ENCODE measurements around the gene MAP3K4. TPM values are rescaled to one million over a fixed set of nuclear protein-coding genes. Genes with fewer than 3 reads are reported as not detected.

MAP3K4 gene
- total RNA-seq, 2 experiments from 2014 or later = 30.3 to 38.7 TPM

DNA sequence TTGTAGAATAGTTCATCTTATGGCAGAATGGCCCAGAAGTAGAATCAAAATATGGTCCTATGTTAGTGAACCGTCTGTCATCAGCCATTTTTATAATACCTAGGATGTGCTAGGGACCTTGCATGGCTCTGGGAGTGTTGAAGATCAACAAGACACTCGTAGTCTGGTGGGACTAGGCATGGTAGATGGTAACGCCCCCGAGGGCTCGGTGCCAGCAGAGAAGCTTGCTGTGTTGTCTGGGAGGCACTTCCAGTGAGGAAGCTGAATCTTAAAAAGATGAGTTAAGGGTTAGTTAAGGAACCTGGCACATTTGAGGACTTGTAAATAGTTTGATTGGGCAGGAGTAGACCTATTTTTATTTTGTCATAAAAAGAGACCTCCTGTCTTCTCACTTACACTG is 82.4 kb downstream of the MAP3K4 start:
- no peaks in the 10 kb centered on the region for H3K9me3 ChIP-seq (ENCODE audit: low read length)
- H3K36me3 ChIP-seq (ENCODE audit: insufficient read depth, low read length) = no peaks in the 10 kb centered on the region
- H3K9me2 ChIP-seq (ENCODE audit: insufficient read depth, low read length) = no peaks in the 10 kb centered on the region
- DNase-seq (ENCODE audit: low spot score) = no peak
- H3K27ac ChIP-seq (ENCODE audit: low read depth, low read length, poor library complexity, severe bottlenecking) = no peak overlapping the region
- CTCF ChIA-PET (ENCODE audit: unreplicated experiment) = no interaction called here
- no TSS peak for BruUV-seq (replicated peaks)
- TF ChIP-seq, protein P1, sequence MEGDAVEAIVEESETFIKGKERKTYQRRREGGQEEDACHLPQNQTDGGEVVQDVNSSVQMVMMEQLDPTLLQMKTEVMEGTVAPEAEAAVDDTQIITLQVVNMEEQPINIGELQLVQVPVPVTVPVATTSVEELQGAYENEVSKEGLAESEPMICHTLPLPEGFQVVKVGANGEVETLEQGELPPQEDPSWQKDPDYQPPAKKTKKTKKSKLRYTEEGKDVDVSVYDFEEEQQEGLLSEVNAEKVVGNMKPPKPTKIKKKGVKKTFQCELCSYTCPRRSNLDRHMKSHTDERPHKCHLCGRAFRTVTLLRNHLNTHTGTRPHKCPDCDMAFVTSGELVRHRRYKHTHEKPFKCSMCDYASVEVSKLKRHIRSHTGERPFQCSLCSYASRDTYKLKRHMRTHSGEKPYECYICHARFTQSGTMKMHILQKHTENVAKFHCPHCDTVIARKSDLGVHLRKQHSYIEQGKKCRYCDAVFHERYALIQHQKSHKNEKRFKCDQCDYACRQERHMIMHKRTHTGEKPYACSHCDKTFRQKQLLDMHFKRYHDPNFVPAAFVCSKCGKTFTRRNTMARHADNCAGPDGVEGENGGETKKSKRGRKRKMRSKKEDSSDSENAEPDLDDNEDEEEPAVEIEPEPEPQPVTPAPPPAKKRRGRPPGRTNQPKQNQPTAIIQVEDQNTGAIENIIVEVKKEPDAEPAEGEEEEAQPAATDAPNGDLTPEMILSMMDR (conservative IDR thresholded peaks at IDR 0.05; ENCODE audit: low read length) = no peak
- TF ChIP-seq EZH2phosphoT487 (IDR thresholded peaks at IDR 0.05; ENCODE audit: borderline replicate concordance, low read depth, low read length) = no peak
- no peak overlapping the region for H3K4me3 ChIP-seq (ENCODE audit: low read depth, low read length, poor library complexity, severe bottlenecking)
- H3K4me2 ChIP-seq (ENCODE audit: low read length) = no peak overlapping the region
- intact Hi-C loops (cut with micrococcal nuclease; ENCODE audit: unreplicated experiment) = no loop called here
- POLR2A ChIA-PET = interaction anchor here (0.6 kb wide), 1 partner anchor 1772 kb away, joined by 3 read pairs; no protein-coding TSS in a partner anchor
- no peaks in the 10 kb centered on the region for H4K20me1 ChIP-seq (ENCODE audit: insufficient read depth, low read length)
- no peaks in the 10 kb centered on the region for H3K4me1 ChIP-seq (ENCODE audit: insufficient read depth, low read length, poor library complexity, severe bottlenecking)
- no peak overlapping the region for H2AFZ ChIP-seq (ENCODE audit: low read length)
- no peaks in the 10 kb centered on the region for H3K79me2 ChIP-seq (ENCODE audit: insufficient read depth, low read depth, low read length)

DNA sequence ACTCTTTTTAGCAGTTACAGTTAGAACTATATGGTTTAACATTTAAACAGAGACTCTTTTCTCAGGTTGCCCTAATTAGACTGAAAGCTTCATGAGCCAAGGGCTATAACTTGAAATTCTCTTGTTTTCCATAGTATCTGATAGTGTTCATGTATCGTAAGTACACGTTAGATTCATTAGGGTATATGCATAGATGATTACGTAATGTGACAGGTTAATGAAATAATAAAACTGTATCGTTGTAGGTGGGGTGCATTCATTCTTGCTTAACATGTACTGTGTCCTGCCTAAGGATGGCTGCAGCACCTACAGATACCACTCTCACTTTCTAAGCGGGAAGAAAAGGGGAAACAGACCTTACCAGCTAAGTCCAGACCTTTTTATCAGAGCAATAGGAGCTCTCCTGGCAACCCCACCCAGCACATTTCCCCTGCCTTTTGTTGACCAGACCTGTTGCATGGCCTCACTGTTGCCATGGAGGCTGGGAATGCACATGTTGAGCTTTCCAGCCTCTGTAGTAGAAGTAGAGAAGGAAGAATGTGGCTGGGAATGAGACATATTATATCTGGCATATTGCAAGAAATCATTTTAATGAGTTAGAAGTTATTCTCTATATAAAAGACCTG is 83.0 kb downstream of the MAP3K4 start:
- Histone ChIP-seq H3K27ac (ENCODE audit: low read depth, low read length, poor library complexity, severe bottlenecking) (no peak overlapping the region), H3K4me1 (ENCODE audit: insufficient read depth, low read length, poor library complexity, severe bottlenecking) (no peaks in the 10 kb centered on the region), H3K9me3 (ENCODE audit: low read length) (no peaks in the 10 kb centered on the region), H2AFZ (ENCODE audit: low read length) (no peak overlapping the region), H3K36me3 (ENCODE audit: insufficient read depth, low read length) (no peaks in the 10 kb centered on the region), H4K20me1 (ENCODE audit: insufficient read depth, low read length) (no peaks in the 10 kb centered on the region), H3K9me2 (ENCODE audit: insufficient read depth, low read length) (no peaks in the 10 kb centered on the region), H3K4me3 (ENCODE audit: low read depth, low read length, poor library complexity, severe bottlenecking) (no peak overlapping the region), H3K79me2 (ENCODE audit: insufficient read depth, low read depth, low read length) (no peaks in the 10 kb centered on the region), H3K4me2 (ENCODE audit: low read length) (no peak overlapping the region)
- ChIA-PET CTCF (ENCODE audit: unreplicated experiment) (no interaction called here), POLR2A (no interaction called here)
- BruUV-seq (replicated peaks) = no TSS peak
- no peak for DNase-seq (ENCODE audit: low spot score)
- intact Hi-C loops (cut with micrococcal nuclease; ENCODE audit: unreplicated experiment) = no loop called here
- TF ChIP-seq, protein P1 (conservative IDR thresholded peaks at IDR 0.05; ENCODE audit: low read length) = no peak
- TF ChIP-seq EZH2phosphoT487 (IDR thresholded peaks at IDR 0.05; ENCODE audit: borderline replicate concordance, low read depth, low read length) = no peak

DNA sequence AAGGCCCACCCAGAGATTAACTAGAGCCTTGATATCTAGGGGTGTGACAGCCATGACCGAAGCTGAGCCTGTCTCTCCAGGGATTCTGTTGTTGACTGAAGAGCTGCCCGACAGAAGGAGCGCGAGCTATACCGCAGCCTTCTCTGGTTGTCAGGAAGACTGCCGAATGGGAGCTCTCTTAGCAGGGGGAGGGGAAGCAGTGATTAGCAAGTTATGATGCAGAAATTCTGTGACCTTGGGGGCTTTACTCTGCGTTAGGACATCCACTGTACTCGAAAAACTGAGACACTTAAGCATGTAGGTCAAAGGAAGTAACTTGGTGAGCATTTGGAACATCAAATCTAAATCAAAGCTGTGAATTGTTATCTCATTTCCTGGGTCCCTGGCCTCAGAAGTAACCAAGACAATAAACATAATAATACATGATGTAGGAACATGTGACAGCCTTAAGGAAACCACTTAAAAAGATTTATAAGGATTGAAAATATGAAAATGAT is 84.7 kb downstream of the MAP3K4 start:
- ChIA-PET CTCF (ENCODE audit: unreplicated experiment) (no interaction called here), POLR2A (interaction anchor here (0.9 kb wide), 2 partner anchors 182 to 311 kb away, joined by 3 read pairs; no protein-coding TSS in a partner anchor)
- no TSS peak for BruUV-seq (replicated peaks)
- no peaks in the 10 kb centered on the region for H4K20me1 ChIP-seq (ENCODE audit: insufficient read depth, low read length)
- H3K4me1 ChIP-seq (ENCODE audit: insufficient read depth, low read length, poor library complexity, severe bottlenecking) = no peaks in the 10 kb centered on the region
- no peak overlapping the region for H2AFZ ChIP-seq (ENCODE audit: low read length)
- no peaks in the 10 kb centered on the region for H3K9me2 ChIP-seq (ENCODE audit: insufficient read depth, low read length)
- no peak for DNase-seq (ENCODE audit: low spot score)
- H3K27ac ChIP-seq (ENCODE audit: low read depth, low read length, poor library complexity, severe bottlenecking) = no peak overlapping the region
- no peak overlapping the region for H3K4me2 ChIP-seq (ENCODE audit: low read length)
- no peaks in the 10 kb centered on the region for H3K79me2 ChIP-seq (ENCODE audit: insufficient read depth, low read depth, low read length)
- no peaks in the 10 kb centered on the region for H3K9me3 ChIP-seq (ENCODE audit: low read length)
- intact Hi-C loops (cut with micrococcal nuclease; ENCODE audit: unreplicated experiment) = no loop called here
- peaks cover 6% of the 10 kb centered on the region; the same call in 1 of the 2 replicates for H3K36me3 ChIP-seq (ENCODE audit: insufficient read depth, low read length)
- TF ChIP-seq EZH2phosphoT487 (IDR thresholded peaks at IDR 0.05; ENCODE audit: borderline replicate concordance, low read depth, low read length) = no peak
- TF ChIP-seq, protein P1 (conservative IDR thresholded peaks at IDR 0.05; ENCODE audit: low read length) = no peak
- H3K4me3 ChIP-seq (ENCODE audit: low read depth, low read length, poor library complexity, severe bottlenecking) = no peak overlapping the region
